DMS114 treated with DMSO at 0.1 percent for 48 hours (cell line): ENCODE measurements around the gene FSTL4.

Experiments used
- DNase-seq: peaks from one replicate; lab custom pipeline; 2025; ENCODE audit not compliant: unreplicated experiment; lab: John Stamatoyannopoulos, UW

FSTL4 gene

DNA sequence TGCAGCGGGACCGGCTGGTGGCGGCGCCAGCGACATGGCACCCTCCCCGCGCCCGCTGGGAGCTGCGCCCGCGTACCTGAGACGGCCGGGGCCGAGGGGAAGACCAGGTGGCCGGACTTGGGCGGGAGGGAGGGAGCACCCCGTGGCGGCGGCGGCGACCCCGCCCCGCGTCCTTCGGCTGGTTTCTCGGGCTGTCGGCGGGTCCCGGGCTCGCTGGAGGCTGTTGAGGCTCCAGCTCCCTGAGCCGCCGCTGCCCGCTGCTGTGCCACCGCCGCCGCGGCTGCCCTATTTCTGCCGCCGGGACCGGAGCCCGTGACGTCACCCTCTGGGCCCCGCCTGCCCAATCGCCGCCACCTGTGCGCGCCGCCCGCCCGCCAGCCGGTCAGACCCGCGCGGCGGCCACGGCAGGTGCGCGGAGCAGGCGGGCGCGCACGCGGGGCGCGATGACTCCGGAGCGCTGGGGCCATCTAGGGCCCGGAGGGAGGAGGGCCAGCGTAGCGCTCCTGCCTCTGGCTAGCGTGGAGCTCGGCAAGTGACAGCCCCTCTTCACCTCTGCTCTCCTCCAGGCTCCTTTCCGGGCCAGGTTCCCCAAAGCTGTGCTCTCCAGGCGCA lies at the start of gene FSTL4:
Gene FSTL4, minus strand, starts transcription at position 293 of the 612 bp plus-strand sequence.
- no peak for DNase-seq

- no peak for DNase-seq
These were observed 49.0 kb upstream of the FSTL4 start for GRCh38 chr5:133661389-133661788.

DNA sequence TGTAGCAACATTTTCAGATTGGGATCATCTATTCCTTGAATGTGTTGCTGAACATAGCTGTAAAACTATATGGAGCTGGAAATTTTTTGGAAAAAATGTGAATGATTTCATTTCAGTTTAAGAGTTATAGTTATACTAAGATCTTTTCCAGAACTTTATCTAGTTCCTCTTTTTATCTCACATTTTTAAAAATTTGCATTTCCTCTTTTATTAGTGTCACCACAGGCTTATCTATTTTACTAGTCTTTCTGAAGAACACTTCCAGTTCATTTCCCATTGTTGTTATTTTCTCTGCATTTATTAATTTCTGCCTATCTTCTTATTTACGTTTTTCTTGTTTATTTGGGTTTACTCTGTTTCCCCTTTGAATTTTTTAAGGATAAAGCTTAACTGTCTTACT lies 46.0 kb upstream of the FSTL4 start:
- no peak for DNase-seq

DNA sequence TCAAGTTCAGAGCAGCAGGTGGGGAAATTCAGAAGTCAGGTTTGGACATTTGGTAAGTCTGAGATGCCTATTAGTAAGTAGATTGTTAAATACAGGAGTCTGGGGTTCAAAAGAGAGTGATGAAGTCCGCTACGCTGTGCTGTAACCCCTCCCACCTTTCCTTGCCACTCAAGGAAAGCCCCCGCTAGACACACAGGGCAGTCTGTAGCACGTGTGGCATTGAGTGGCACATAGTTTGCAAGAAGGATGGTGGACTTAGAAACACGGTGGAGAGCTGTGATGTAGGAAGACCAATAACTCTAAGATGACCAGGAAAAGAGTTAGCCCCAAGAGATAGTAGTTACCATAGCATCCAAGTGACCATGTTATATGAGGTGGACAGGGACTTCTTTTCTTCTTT lies 44.7 kb upstream of the FSTL4 start:
- DNase-seq = no peak

GRCh38 chr5:133655966-133656365 lies 43.6 kb upstream of the FSTL4 start:
- DNase-seq = no peak

GRCh38 chr5:133653760-133654049 lies 41.4 kb upstream of the FSTL4 start:
- DNase-seq = no peak

GRCh38 chr5:133652951-133653759 lies 40.8 kb upstream of the FSTL4 start:
- DNase-seq = no peak

- no peak for DNase-seq
These were observed 31.9 kb upstream of the FSTL4 start for GRCh38 chr5:133644000-133644865.

DNA sequence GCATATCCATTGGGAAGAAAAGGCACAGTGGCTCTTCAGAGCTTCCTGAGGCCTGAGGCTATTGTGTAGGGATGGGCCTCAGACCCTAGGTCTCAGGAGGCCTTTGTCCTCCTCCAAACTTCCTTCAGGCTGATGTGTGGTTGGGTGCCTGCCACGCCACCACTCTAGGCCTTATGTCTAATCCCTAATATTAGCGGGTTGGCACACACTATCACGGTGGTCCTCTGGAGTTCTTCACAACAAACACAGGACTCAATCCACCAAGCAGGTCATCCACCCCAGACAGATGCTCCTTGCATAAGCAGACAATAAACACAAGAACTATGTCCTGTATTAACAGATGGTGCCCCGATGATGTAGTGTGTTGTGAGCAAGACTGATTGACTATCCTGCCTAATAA lies 31.0 kb upstream of the FSTL4 start:
- DNase-seq = no peak

- DNase-seq = no peak
These were observed 29.9 kb upstream of the FSTL4 start for GRCh38 chr5:133642153-133642722.

- DNase-seq = no peak
These were observed 29.3 kb upstream of the FSTL4 start for GRCh38 chr5:133641683-133642082.

DNA sequence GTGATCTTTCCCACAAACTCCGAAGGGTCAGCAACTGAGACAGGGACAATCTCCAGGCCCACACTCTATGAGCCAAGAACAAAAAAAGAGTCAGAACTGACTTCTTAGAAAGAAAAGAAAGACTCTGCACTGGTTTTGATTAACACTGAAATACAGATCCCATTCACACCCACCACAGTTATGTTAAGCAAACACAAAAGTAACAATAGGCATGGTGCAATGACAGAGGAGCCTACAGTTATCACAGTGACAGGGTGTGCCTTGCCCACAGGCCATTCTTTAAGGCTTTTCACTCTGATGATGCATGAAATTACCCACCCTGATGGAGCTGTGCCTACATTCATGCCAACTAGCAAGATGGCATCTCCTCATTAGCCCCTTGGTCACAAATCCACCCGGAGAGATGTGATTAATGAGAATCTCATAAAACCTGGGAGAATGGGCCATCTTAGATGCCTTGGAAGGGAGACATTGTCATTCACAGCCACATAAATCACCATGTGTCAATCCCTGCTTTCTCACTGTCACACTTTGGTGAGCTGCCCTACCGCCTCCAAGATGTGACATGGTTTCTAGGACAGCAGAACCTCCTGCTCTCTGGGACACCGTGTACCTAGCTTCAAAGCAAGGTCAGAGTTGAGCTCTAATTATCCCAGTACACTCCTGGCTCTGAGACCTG lies 27.6 kb upstream of the FSTL4 start:
- DNase-seq = no peak

DNA sequence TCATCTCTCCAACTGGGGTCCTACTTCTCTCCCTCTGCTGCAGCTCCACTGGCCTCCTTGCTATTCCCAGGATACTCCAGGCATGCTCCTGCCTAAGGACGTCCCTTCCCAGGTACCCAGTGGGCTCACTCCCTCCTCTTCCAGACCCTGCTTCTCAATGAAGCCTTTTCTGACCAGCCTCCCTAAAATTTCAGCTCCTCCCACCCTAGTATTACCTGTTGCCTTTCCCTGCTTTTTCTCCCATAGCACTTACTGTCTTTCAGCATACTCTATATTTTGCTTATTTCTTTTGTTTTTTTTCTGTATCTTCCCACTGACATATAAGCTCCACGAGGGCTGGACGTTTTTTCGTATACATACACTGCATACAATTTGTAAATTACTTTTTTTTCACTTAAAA lies 26.1 kb upstream of the FSTL4 start:
- no peak for DNase-seq

DNA sequence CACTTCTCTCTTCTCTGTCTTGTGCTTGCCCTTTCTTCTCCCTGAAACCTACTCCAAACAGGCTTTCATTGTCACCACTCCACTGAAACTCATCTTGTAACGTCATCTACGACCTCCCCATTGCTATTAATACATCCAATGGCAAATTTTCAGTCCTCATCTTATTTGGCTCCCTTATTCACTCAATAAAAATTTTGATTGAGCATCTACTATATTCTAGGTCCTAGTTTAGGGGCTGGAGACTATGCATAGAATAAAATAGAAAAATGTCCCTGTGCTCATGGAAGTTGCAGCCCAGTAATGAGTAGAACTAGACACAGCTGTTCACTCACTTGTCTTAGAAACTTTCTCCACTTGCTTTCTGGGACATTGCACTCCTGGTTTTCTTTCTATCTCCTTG lies 24.9 kb upstream of the FSTL4 start:
- no peak for DNase-seq

DNA sequence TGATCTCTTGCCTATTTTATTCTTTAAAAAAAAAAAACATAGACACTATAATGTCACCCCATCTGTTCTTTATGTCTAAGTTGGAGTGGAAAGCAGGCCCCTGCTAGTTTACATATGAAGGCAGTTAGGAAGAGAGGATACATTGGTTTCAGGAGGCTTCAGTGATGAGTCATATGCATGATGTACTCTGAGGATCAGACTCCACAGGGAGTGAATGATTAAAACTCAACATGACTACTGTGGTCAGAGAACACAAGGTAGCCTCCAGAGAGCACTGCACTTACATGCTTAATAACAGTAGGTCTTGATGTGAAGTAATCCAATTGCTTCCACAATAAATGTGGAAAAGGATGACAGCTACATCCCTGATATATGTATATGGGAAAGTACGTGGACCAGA lies 22.7 kb upstream of the FSTL4 start:
- no peak for DNase-seq

DNA sequence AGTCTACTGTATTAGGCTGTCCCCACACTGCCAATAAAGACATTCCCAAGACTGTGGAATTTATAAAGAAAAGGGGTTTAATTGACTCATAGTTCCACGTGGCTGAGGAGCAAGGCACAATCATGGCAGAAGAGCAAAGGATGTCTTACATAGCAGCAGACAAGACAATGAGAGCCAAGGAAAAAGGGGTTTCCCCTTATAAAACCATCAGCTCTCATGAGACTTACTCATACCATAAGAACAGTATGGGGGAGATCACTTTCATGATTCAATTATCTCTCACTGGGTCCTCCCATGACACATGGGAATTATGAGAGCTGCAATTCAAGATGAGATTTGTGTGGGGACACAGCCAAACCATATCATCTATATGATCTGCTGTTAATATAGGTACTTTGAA lies 14.8 kb upstream of the FSTL4 start:
- no peak for DNase-seq

DNA sequence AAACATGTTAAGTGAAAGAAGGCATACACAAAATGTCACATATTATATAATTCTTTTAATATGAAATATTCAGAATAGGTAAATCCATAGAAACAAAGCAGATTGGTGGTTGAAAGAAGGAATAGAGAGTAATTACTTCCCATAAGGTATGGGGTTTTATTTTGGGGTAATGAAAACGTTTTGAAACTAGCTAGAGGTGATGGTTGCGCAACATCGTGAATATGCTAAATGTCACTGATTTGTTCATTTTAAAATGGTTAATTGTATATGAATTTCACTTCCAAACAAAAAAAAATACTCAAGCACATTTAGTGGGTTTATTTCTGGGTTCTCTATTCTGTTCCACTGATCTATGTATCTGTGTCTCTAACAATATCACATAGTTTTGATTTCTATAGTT lies 12.0 kb upstream of the FSTL4 start:
- no peak for DNase-seq

DNA sequence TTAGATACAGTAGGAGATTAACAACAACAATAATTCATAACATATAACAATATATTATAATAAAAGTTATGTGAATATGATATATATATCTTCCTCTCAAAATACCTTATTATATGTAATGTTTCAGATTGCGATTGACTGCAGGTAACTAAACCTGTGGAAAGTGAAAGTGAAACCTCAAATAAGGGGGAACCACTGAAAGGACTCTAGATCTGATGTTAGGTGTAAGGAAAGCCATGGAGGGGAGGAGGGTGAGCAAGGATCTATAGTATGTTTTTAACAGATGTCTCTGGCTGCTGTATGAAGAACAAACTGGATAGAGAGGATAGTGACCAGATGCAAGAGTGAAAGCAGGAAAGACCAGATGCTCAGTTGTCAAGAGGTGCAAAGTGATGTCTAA lies 5.8 kb upstream of the FSTL4 start:
- DNase-seq = no peak

DNA sequence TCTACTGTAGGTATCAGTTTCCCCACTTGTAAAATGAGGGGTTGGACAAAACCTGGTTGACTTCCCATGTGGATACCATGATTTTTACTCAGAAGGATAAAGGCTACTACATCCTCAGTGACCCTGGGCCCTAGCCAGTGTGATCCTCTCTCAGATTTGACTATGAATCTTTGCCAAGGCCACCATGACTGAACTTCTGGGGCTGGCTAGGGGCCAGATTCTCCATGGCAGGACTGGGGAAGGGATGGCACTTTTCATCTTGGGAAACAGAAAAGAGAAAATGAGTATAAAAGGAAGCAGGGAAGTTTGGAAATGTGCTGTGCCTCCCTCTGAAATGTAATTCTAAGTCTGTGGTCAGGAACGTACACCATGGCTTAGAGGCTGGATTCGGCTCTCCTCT lies 1.4 kb upstream of the FSTL4 start:
- no peak for DNase-seq

DNA sequence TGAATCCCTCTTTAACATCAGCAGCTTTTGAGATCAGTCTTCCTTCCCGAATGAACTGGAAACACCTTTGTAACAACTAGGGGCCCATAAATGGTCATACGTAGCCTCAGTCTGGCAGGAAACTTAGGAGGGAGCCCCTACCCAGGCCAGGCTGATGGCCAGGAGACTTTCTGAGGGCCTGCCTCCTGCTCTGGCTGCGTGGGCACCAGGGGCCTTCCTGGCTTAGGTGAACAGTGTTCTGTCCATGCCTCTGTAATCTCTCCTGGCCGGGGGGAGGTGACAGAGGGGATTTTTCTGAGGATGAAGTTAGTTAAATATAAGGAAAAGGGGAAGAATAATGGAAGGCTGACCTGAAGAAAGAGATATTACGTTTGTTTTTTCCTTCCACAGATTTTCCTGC lies 843 bp upstream of the FSTL4 start:
- DNase-seq = no peak
